ENCODE data around the gene PABPN1.

PABPN1 gene

GRCh38 chr14:23299211-23299957 lies 21.9 kb upstream of the PABPN1 start:
- DNase-seq, result no peak
- intact Hi-C loops (cut with DNase I; ENCODE audit: low total_unique reads), result loop anchor here (10.0 kb wide), 1 partner anchor 115 kb away; the partner anchor contains the start of gene SLC7A8
- H3K4me1 ChIP-seq, result peaks cover 0 to 35% (median 18%) of the 10 kb centered on the region in 4 donors
- H3K27ac ChIP-seq, result peak overlapping the region; percentile 94 to 99
- no peaks in the 10 kb centered on the region for H3K9me3 ChIP-seq
- peaks cover 0 to 9% (median 0%) of the 10 kb centered on the region in 3 donors for H3K36me3 ChIP-seq
- peak in 1 of 2 experiments; percentile 5 for TF ChIP-seq CTCF (IDR thresholded peaks at IDR 0.05)
- no peak overlapping the region for H3K4me3 ChIP-seq
- H3K27me3 ChIP-seq, result no peaks in the 10 kb centered on the region

DNA sequence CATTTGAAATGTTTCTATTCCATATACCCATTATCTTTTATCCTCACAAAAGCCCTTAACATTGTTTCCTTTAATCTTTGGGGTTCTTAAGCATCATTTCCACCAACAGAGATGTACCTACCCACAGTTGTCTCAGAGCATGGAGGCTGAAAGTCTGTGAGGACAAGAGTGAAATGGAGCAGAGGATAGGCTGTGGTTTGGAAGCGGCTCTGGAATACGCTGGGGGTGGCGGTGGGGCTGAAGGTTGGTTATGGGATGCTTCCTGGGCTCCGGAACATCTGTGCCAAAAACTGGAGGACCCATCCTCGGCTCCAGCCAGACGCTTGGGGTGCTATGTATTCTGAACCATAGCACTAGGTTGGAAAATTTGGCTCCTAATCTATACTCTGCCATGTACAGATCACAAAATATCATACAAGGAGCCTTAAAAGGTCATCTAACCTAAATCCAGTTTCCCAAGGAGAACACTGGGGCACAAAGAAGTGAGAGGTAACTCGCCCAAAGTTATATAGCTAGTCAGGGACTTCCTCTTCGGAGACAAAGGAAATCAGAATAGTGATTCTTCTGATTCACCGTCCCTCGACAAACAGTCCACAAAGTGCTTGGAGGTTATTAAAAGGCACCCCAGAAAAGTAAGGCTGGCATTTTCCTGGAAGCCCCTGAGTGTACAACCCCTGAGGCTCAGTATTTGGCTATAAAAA lies 21.1 kb upstream of the PABPN1 start:
- intact Hi-C loops (cut with DNase I; ENCODE audit: low total_unique reads), result loop anchor here (10.0 kb wide), 1 partner anchor 115 kb away; the partner anchor contains the start of gene SLC7A8
- Histone ChIP-seq H3K4me3 (peak overlapping the region; percentile 71 to 85), H3K27ac (peak overlapping the region; percentile 94 to 99), H3K9me3 (no peaks in the 10 kb centered on the region), H3K4me1 (peaks cover 0 to 29% (median 14%) of the 10 kb centered on the region in 4 donors), H3K36me3 (peaks cover 0 to 9% (median 0%) of the 10 kb centered on the region in 3 donors), H3K27me3 (no peaks in the 10 kb centered on the region)
- DNase-seq, result no peak
- no peak for TF ChIP-seq CTCF (IDR thresholded peaks at IDR 0.05)

DNA sequence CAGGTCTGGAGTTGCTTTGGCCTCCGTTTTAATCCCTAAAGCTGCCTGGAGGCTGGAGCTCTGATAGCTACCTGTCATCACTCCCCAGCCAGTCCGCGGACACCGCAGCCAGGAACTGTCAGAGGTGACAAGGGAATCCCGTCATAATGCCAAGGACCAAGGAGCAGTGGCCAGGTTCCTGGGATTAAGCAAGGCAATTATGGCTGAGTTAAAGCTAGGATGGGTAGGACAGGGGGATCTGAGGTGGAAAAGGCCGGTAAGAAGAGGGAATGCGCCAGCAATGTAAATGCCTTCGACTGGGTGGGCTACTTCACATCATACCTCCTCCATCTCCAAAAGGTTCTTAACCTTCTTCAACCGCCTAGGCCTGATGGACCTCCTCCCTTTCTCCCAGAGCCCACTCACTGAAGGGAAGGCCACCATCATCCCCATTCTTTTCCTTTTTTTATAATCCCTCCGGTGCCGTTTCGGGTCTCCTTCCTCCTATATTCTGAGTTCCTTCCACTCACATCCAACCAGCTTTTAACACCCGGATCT lies 20.5 kb upstream of the PABPN1 start:
- peaks cover 0 to 9% (median 0%) of the 10 kb centered on the region in 3 donors for H3K36me3 ChIP-seq
- no peaks in the 10 kb centered on the region for H3K9me3 ChIP-seq
- no peak for TF ChIP-seq CTCF (IDR thresholded peaks at IDR 0.05)
- DNase-seq, result peak; percentile 54 to 80
- intact Hi-C loops (cut with DNase I; ENCODE audit: low total_unique reads), result no loop called here
- H3K27ac ChIP-seq, result peak overlapping the region; percentile 94 to 99
- H3K4me3 ChIP-seq, result peak overlapping the region; percentile 71 to 85
- peaks cover 0 to 29% (median 16%) of the 10 kb centered on the region in 4 donors for H3K4me1 ChIP-seq
- H3K27me3 ChIP-seq, result no peaks in the 10 kb centered on the region

GRCh38 chr14:23301288-23301968 lies 19.8 kb upstream of the PABPN1 start:
- Histone ChIP-seq H3K36me3 (peaks cover 0 to 9% (median 0%) of the 10 kb centered on the region in 3 donors), H3K27ac (peak overlapping the region; percentile 94 to 99), H3K4me1 (peaks cover 0 to 35% (median 22%) of the 10 kb centered on the region in 4 donors), H3K9me3 (no peaks in the 10 kb centered on the region), H3K4me3 (peak overlapping the region; percentile 71 to 85), H3K27me3 (no peaks in the 10 kb centered on the region)
- intact Hi-C loops (cut with DNase I; ENCODE audit: low total_unique reads), result no loop called here
- peak; percentile 62 to 74 for TF ChIP-seq CTCF (IDR thresholded peaks at IDR 0.05)
- DNase-seq, result peak; percentile 98 to 99

DNA sequence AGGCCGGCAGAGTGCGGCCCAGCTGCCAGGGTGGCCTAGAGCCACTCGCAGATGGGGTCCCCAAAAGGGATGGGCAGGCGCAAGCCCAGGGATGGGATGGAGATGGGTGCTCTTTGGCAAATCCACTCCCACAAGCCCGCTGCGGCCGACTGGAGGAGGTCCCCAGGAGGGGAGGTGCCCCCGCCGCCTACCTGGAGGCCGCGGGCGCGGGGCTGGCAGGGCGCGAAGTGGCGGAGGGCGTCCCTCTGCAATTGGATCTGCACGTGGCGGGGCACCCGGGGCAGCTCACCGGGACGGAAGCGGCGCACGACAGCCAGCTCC lies 19.3 kb upstream of the PABPN1 start:
- no peak for DNase-seq
- TF ChIP-seq CTCF (IDR thresholded peaks at IDR 0.05), result no peak
- Histone ChIP-seq H3K27me3 (no peaks in the 10 kb centered on the region), H3K4me3 (peak overlapping the region; percentile 71 to 85), H3K27ac (peak overlapping the region; percentile 94 to 96), H3K36me3 (peaks cover 0 to 9% (median 0%) of the 10 kb centered on the region in 3 donors), H3K4me1 (peaks cover 0 to 35% (median 23%) of the 10 kb centered on the region in 4 donors), H3K9me3 (no peaks in the 10 kb centered on the region)
- intact Hi-C loops (cut with DNase I; ENCODE audit: low total_unique reads), result no loop called here

Measured in tibial artery (tissue), 4 donors.